KMS-11 (cell line): ENCODE results near the gene MRNIP.

ENCODE experiments used
- H2AFZ ChIP-seq: fragments of 200-600 bp; sonication (generic); 2 replicates; pipeline ENCODE4 v1.6.1; 2016; ENCODE audit warnings: antibody characterized with exemption, mixed run types, low read depth
- H3K27ac ChIP-seq: fragments of 200-600 bp; sonication (generic); 2 replicates; pipeline ENCODE4 v1.6.1; 2016; ENCODE audit warnings: mild to moderate bottlenecking, mixed run types
- H3K27me3 ChIP-seq: fragments of 200-600 bp; sonication (generic); 2 replicates; pipeline ENCODE4 v1.6.1; 2017; ENCODE audit warnings: mild to moderate bottlenecking, low read depth, mixed run types, moderate library complexity; ENCODE audit not compliant: insufficient read depth
- H3K36me3 ChIP-seq: fragments of 200-600 bp; sonication (generic); 2 replicates; pipeline ENCODE4 v1.6.1; 2017; ENCODE audit warnings: mild to moderate bottlenecking, mixed run types; ENCODE audit not compliant: insufficient read depth
- H3K4me1 ChIP-seq: fragments of 200-600 bp; sonication (generic); 2 replicates; pipeline ENCODE4 v1.6.1; 2016; ENCODE audit warnings: mild to moderate bottlenecking, low read depth, mixed run types; ENCODE audit not compliant: poor library complexity, severe bottlenecking
- H3K4me2 ChIP-seq: fragments of 200-600 bp; sonication (generic); 2 replicates; pipeline ENCODE4 v1.7.0; 2016; ENCODE audit warnings: mild to moderate bottlenecking, mixed run types
- H3K4me3 ChIP-seq: fragments of 200-600 bp; sonication (generic); IDR thresholded peaks from 2 replicates; pipeline ENCODE4 v1.6.1; 2017; ENCODE audit warnings: low read depth, low read length, mixed read lengths; ENCODE audit not compliant: insufficient read depth
- H3K79me2 ChIP-seq: fragments of 200-600 bp; sonication (generic); 2 replicates; pipeline ENCODE4 v1.6.1; 2016; ENCODE audit warnings: low read depth, mixed run types; ENCODE audit not compliant: insufficient read depth
- H3K9ac ChIP-seq: fragments of 200-600 bp; sonication (generic); 2 replicates; pipeline ENCODE4 v1.6.1; 2016; ENCODE audit warnings: mild to moderate bottlenecking, mixed run types
- H4K20me1 ChIP-seq: fragments of 200-600 bp; sonication (generic); 2 replicates; pipeline ENCODE4 v1.6.1; 2016; ENCODE audit warnings: mild to moderate bottlenecking, mixed run types; ENCODE audit not compliant: insufficient read depth
- CTCF ChIP-seq: fragments of 200-600 bp; sonication (generic); conservative IDR thresholded peaks from 2 replicates; pipeline ENCODE4 v1.6.1; 2017; ENCODE audit warnings: low read depth, mild to moderate bottlenecking, antibody characterized with exemption, low read length, moderate library complexity, mixed read lengths

Gene MRNIP

GRCh38 chr5:179796877-179797608, 61.6 kb downstream of the MRNIP start:
- Histone ChIP-seq H3K79me2 (no peaks in the 10 kb centered on the region), H3K4me3 (no peak overlapping the region), H3K4me2 (peak overlapping the region; percentile 60; the same call in 1 of the 2 replicates), H3K36me3 (no peaks in the 10 kb centered on the region), H2AFZ (no peak overlapping the region), H4K20me1 (no peaks in the 10 kb centered on the region), H3K27me3 (no peaks in the 10 kb centered on the region), H3K9ac (no peak overlapping the region), H3K27ac (no peak overlapping the region), H3K4me1 (peaks cover 4% of the 10 kb centered on the region)
- TF ChIP-seq CTCF: no peak

GRCh38 chr5:179795863-179796833, 62.5 kb downstream of the MRNIP start:
- Histone ChIP-seq H3K9ac (peak overlapping the region; percentile 6; the same call in 1 of the 2 replicates), H2AFZ (peak overlapping the region; percentile 41; the same call in 1 of the 2 replicates), H3K36me3 (no peaks in the 10 kb centered on the region), H4K20me1 (no peaks in the 10 kb centered on the region), H3K4me3 (no peak overlapping the region), H3K4me2 (peak overlapping the region; percentile 60), H3K27ac (no peak overlapping the region), H3K79me2 (no peaks in the 10 kb centered on the region), H3K27me3 (no peaks in the 10 kb centered on the region), H3K4me1 (peaks cover 4% of the 10 kb centered on the region)
- TF ChIP-seq CTCF: no peak; the same call in 1 of the 2 replicates

GRCh38 chr5:179795049-179795862, 63.4 kb downstream of the MRNIP start:
- Histone ChIP-seq H3K79me2 (no peaks in the 10 kb centered on the region), H3K9ac (peak overlapping the region; percentile 6; the same call in 1 of the 2 replicates), H3K4me3 (no peak overlapping the region), H3K4me2 (peak overlapping the region; percentile 42), H3K36me3 (no peaks in the 10 kb centered on the region), H3K27ac (no peak overlapping the region), H3K27me3 (no peaks in the 10 kb centered on the region), H3K4me1 (peaks cover 4% of the 10 kb centered on the region), H2AFZ (peak overlapping the region; percentile 41; the same call in 1 of the 2 replicates), H4K20me1 (no peaks in the 10 kb centered on the region)
- no peak for TF ChIP-seq CTCF

GRCh38 chr5:179794575-179794974, 64.0 kb downstream of the MRNIP start:
- peak overlapping the region; percentile 42; the same call in 1 of the 2 replicates for H3K4me2 ChIP-seq
- no peak overlapping the region for H2AFZ ChIP-seq
- no peaks in the 10 kb centered on the region for H4K20me1 ChIP-seq
- no peak overlapping the region for H3K27ac ChIP-seq
- no peaks in the 10 kb centered on the region for H3K36me3 ChIP-seq
- no peak for TF ChIP-seq CTCF
- no peaks in the 10 kb centered on the region for H3K27me3 ChIP-seq
- H3K4me3 ChIP-seq: no peak overlapping the region
- H3K79me2 ChIP-seq: no peaks in the 10 kb centered on the region
- H3K4me1 ChIP-seq: peaks cover 4% of the 10 kb centered on the region
- no peak overlapping the region for H3K9ac ChIP-seq
